K562 (cell line): ENCODE results near the gene LIPI. TPM values are rescaled to one million over a fixed set of nuclear protein-coding genes. Genes with fewer than 3 reads are reported as not detected.

Source experiments
- ATAC-seq: fragments of 200-7000 bp; cut with Tn5 transposase; 3 replicates; pipeline ENCODE4 v1.9.1; 2020; ENCODE audit warnings: moderate library complexity
- BruUV-seq: library from RNA; stranded (reverse); fragments of 400-500 nt; replicated peaks from 2 replicates; lab custom pipeline; 2021; lab: Mats Ljungman, UMichigan
- CTCF ChIA-PET: fragments of 300-600 bp; formaldehyde crosslinking; extraction: SDS; loops from one replicate; lab custom pipeline; 2021; ENCODE audit warnings: low intra/inter-chr PET ratio; lab: Yijun Ruan, JAX
- POLR2A ChIA-PET: fragments of 300-600, 350-650 bp; sonication (Branson Sonifier 250); formaldehyde crosslinking; extraction: SDS; loops from one replicate; lab custom pipeline; 2021; ENCODE audit warnings: antibody characterized with exemption, inconsistent platforms; lab: Yijun Ruan, JAX
- DNase-seq, 4 experiments: peaks; one replicate each; pipeline versions ENCODE4 v3.0.0 to v3.0.0-alpha.2; 2011 to 2018; ENCODE audit warnings: low spot score in 3 of 4, mixed read lengths in 3 of 4; ENCODE audit errors: extremely low read depth in 1 of 4
- FAIRE-seq: peaks from 2 replicates; lab custom pipeline; 2011; peaks lifted over from hg19 to GRCh38; lab: Jason Lieb, UNC
- H2AFZ ChIP-seq: 2 replicates; pipeline ENCODE4 v1.6.0; 2011; ENCODE audit warnings: low read depth, low read length, control low read depth, inconsistent platforms
- H3K27ac ChIP-seq: fragments of 200-600 bp; 3 replicates; pipeline ENCODE4 v1.8.0; 2011; ENCODE audit warnings: low read depth, mild to moderate bottlenecking, control low read depth, inconsistent platforms, low read length, moderate library complexity, mixed read lengths; ENCODE audit errors: extremely low read depth
- H3K27me3 ChIP-seq, 2 experiments: fragments of 300-600 bp in 1 of 2; 2 replicates in 1 of 2; 3 replicates in 1 of 2; pipeline versions ENCODE4 v1.6.0 to v1.8.0; 2011; ENCODE audit warnings: inconsistent platforms in 2 of 2, low read length in 2 of 2, mild to moderate bottlenecking in 1 of 2, mixed read lengths in 1 of 2, moderate library complexity in 1 of 2; ENCODE audit not compliant: control insufficient read depth in 2 of 2, insufficient read depth in 2 of 2
- H3K36me3 ChIP-seq: fragments of 300-600 bp; 3 replicates; pipeline ENCODE4 v1.8.0; 2011; ENCODE audit warnings: mild to moderate bottlenecking, low read length, inconsistent platforms; ENCODE audit not compliant: control insufficient read depth, insufficient read depth
- H3K4me1 ChIP-seq, 2 experiments: fragments of 200-600 bp in 1 of 2; replicated peaks in 1 of 2; 2 replicates in 1 of 2; 3 replicates in 1 of 2; pipeline versions ENCODE4 v1.5.1 to v1.8.0; 2011; ENCODE audit warnings: inconsistent platforms in 2 of 2, low read length in 2 of 2, mild to moderate bottlenecking in 1 of 2, mixed read lengths in 1 of 2, moderate library complexity in 1 of 2; ENCODE audit not compliant: control insufficient read depth in 2 of 2, insufficient read depth in 2 of 2
- H3K4me2 ChIP-seq: 2 replicates; pipeline ENCODE4 v1.6.1; 2011; ENCODE audit warnings: low read length, control low read depth, inconsistent platforms, mixed read lengths; ENCODE audit not compliant: insufficient read depth
- H3K4me3 ChIP-seq: fragments of 200-600 bp; sonication (generic), shearing (Covaris generic); 2 replicates; pipeline ENCODE4 v1.5.1; 2016; ENCODE audit warnings: control low read depth, inconsistent platforms
- H3K79me2 ChIP-seq: fragments of 200-600 bp; 3 replicates; pipeline ENCODE4 v1.8.0; 2011; ENCODE audit warnings: low read length, inconsistent platforms; ENCODE audit not compliant: control insufficient read depth, insufficient read depth
- H3K9ac ChIP-seq, 2 experiments: 2 replicates each; pipeline versions ENCODE4 v1.6.0 to v1.6.1; 2011; ENCODE audit warnings: low read depth in 2 of 2, low read length in 2 of 2, control low read depth in 1 of 2, inconsistent platforms in 1 of 2, mild to moderate bottlenecking in 1 of 2, mixed read lengths in 1 of 2; ENCODE audit not compliant: insufficient read depth in 1 of 2
- H3K9me1 ChIP-seq: one replicate; pipeline ENCODE4 v1.6.0; 2011; ENCODE audit warnings: inconsistent platforms, mild to moderate bottlenecking, low read length, moderate library complexity; ENCODE audit not compliant: control insufficient read depth, insufficient read depth
- H3K9me3 ChIP-seq: replicated peaks from 2 replicates; pipeline ENCODE4 v1.5.1; 2011; ENCODE audit warnings: low read depth, low read length, inconsistent platforms; ENCODE audit not compliant: control insufficient read depth, insufficient read depth
- H4K20me1 ChIP-seq: replicated peaks from 2 replicates; pipeline ENCODE4 v1.6.1; 2011; ENCODE audit warnings: low read length, inconsistent platforms, mixed read lengths; ENCODE audit not compliant: control insufficient read depth, insufficient read depth
- DDX20 ChIP-seq: fragments of 450-650 bp; IDR thresholded peaks from 2 replicates; pipeline ENCODE4 v1.6.1; 2016; ENCODE audit warnings: missing genetic modification characterization, low read depth, mild to moderate bottlenecking, missing compliant biosample characterization, moderate library complexity
- ELF4 ChIP-seq: fragments of 450-650 bp; formaldehyde crosslinking; IDR thresholded peaks from 2 replicates; pipeline ENCODE4 v1.4.0; 2022; ENCODE audit warnings: missing genetic modification characterization
- HDAC1 ChIP-seq, 2 experiments: fragments of 450-650 bp; IDR thresholded peaks; 2 replicates each; pipeline ENCODE4 v1.6.1; 2016 to 2017; ENCODE audit warnings: inconsistent platforms in 1 of 2, mild to moderate bottlenecking in 1 of 2, moderate library complexity in 1 of 2
- HDGF ChIP-seq: fragments of 450-650 bp; IDR thresholded peaks from 2 replicates; pipeline ENCODE4 v1.6.1; 2016
- LARP7 ChIP-seq: fragments of 450-650 bp; IDR thresholded peaks from 2 replicates; pipeline ENCODE4 v1.6.1; 2016
- MBD1 ChIP-seq: fragments of 250-450 bp; sonication (Bioruptor Pico); IDR thresholded peaks from 2 replicates; pipeline ENCODE4 v1.8.0; 2022; ENCODE audit warnings: inconsistent platforms
- NR3C1 ChIP-seq: sonication (generic); formaldehyde crosslinking; IDR thresholded peaks from 2 replicates; pipeline ENCODE4 v1.8.1; 2022; ENCODE audit warnings: missing genetic modification reagents
- RBM17 ChIP-seq: fragments of 200-400 bp; formaldehyde crosslinking; IDR thresholded peaks from 2 replicates; pipeline ENCODE4 v1.6.1; 2017; ENCODE audit warnings: low read depth, mild to moderate bottlenecking, low read length, borderline replicate concordance
- THRB ChIP-seq: fragments of 450-650 bp; formaldehyde crosslinking; conservative IDR thresholded peaks from 2 replicates; pipeline ENCODE4 v1.4.0; 2022; ENCODE audit warnings: mild to moderate bottlenecking, missing genetic modification characterization
- ZNF778 ChIP-seq: fragments of 450-650 bp; formaldehyde crosslinking; IDR thresholded peaks from 2 replicates; pipeline ENCODE4 v1.4.0; 2020; ENCODE audit warnings: mild to moderate bottlenecking, moderate library complexity
- WGBS: fragments of 100-300 bp; shearing (Covaris generic); methylation state at CpG from one replicate; pipeline ENCODE4 v1.1.6; 2016; ENCODE audit warnings: low coverage, mixed read lengths; ENCODE audit not compliant: insufficient coverage; ENCODE audit errors: missing lambda C conversion rate; 5-methylcytosine and 5-hydroxymethylcytosine counted together
- in situ Hi-C: fragments of 300-500 bp; cut with MboI; formaldehyde crosslinking; loops from 4 replicates; pipeline ENCODE4 v1.15.0; 2018; ENCODE audit warnings: inconsistent platforms, mixed read lengths
- intact Hi-C: fragments of 100-400 bp; cut with micrococcal nuclease; formaldehyde crosslinking; loops from 2 replicates; pipeline ENCODE4 v1.14.2; 2022
- polyA plus RNA-seq, 8 experiments: library from polyadenylated mRNA; depleted of rRNA in 4 of 8; stranded (reverse) in 5 of 8; unstranded in 3 of 8; fragments of >200 nt; fragmentation: Nextera tagmentation in 2 of 8; fragmentation: Illumina TruSeq in 1 of 8; extraction: Ambion mirVana in 2 of 8; extraction: Trizol in 1 of 8; gene quantifications; 2 replicates each; pipeline versions ENCODE4 v1.2.1 to v1.2.3, GENCODE V29; 2011 to 2014; ENCODE audit warnings: inconsistent platforms in 1 of 8, missing spikeins in 1 of 8
- total RNA-seq, 7 experiments: library from RNA; depleted of rRNA in 6 of 7; stranded (reverse); fragments of >200 nt in 6 of 7; fragmentation: Illumina TruSeq in 2 of 7; extraction: Trizol in 2 of 7; gene quantifications; 2 replicates each; pipeline versions ENCODE4 v1.2.1 to v1.2.3, GENCODE V29; 2011 to 2021; ENCODE audit warnings: low replicate concordance in 1 of 7
- TF ChIP-seq, protein P1 (sequence below): fragments of 450-650 bp; formaldehyde crosslinking; IDR thresholded peaks from 2 replicates; pipeline ENCODE4 v1.4.0; 2022; ENCODE audit warnings: missing genetic modification characterization

The LIPI gene
- total and polyA plus RNA-seq, 9 of the 15 experiments (the other 6 are each of a cell fraction or from before 2014, with no cell fraction given), result not detected

DNA sequence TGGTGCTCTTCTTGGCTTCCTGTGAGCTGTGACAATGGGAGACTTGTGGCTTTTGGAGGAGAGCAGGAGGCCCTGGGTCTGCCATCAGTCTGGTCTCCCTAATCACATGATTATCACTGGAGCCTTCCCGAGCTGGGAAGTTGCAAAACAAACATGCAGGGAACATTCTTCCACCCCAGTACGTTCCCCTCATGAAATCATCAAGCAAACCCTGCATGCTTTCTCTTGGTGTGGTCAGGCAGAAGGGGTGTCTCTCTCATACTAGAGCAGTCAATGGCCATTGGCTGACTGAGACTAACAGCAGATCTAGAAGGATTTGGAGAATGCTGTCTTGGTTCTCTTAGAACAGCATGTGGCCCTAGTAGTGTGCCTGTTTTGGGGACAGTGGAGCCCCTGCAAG lies 111.2 kb downstream of the LIPI start (continued):
- TF ChIP-seq RBM17, result no peak
- no peak for TF ChIP-seq DDX20 (tag)
- TF ChIP-seq LARP7, result no peak
- TF ChIP-seq MBD1 (CRISPR knock-in tag), result no peak
- TF ChIP-seq, all 486 proteins: peak for 0

DNA sequence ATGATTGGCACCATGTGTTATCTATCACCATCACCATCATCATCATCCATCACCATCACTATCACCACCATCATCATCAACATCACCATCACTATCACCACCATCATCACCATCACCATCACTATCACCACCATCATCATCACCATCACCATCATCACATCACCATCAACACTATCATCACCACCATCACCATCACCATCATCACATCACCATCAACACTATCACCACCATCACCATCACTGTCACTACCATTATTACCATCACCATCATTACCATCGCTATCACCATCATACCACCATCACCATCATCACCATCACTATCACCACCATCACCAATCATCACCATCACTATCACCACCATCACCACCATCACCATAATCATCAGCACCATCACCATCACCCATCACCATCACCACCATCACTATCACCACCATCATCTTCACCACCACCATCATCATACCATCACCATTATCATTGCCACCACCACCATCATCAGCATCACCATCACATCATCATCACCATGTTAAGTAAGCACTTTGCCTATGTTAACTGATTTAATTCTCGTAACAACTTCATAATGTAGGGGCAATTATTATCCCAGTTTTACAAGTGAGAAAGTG lies 112.8 kb downstream of the LIPI start:
- no peaks in the 10 kb centered on the region for H3K4me1 ChIP-seq
- TF ChIP-seq HDGF (0 out of 2 replicates have a peak, but pooled peaks have one; percentile 28), HDAC1 (IDR thresholded peaks at IDR 0.05) (0 out of 4 replicates have a peak, but pooled peaks of 1 of the 2 experiments have one; percentile 39), ZNF778 (no peak), ELF4 (CRISPR knock-in tag) (peak; percentile 45; the same call in 1 of the 2 replicates), THRB (CRISPR knock-in tag) (0 out of 2 replicates have a peak, but pooled peaks have one; percentile 25), LARP7 (0 out of 2 replicates have a peak, but pooled peaks have one; percentile 26), NR3C1 (no peak)
- TF ChIP-seq, protein P1, sequence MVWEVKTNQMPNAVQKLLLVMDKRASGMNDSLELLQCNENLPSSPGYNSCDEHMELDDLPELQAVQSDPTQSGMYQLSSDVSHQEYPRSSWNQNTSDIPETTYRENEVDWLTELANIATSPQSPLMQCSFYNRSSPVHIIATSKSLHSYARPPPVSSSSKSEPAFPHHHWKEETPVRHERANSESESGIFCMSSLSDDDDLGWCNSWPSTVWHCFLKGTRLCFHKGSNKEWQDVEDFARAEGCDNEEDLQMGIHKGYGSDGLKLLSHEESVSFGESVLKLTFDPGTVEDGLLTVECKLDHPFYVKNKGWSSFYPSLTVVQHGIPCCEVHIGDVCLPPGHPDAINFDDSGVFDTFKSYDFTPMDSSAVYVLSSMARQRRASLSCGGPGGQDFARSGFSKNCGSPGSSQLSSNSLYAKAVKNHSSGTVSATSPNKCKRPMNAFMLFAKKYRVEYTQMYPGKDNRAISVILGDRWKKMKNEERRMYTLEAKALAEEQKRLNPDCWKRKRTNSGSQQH (CRISPR knock-in tag), result peak; percentile 46; the same call in 1 of the 2 replicates
- intact Hi-C loops, result no loop called here
- no peak overlapping the region for H2AFZ ChIP-seq
- in situ Hi-C loops, result no loop called here
- 46% methylated on average over 2 of the region's 2 CpGs for WGBS
- H3K4me2 ChIP-seq, result no peak overlapping the region
- ChIA-PET CTCF (no interaction called here), POLR2A (no interaction called here)
- DNase-seq (no peak), FAIRE-seq (peak; percentile 90), ATAC-seq (no peak)
- no peaks in the 10 kb centered on the region for H3K79me2 ChIP-seq
- no peaks in the 10 kb centered on the region for H3K27me3 ChIP-seq
- 0 out of 3 replicates have a peak, but pooled peaks cover 2% of the 10 kb centered on the region for H3K36me3 ChIP-seq
- no peaks in the 10 kb centered on the region for H4K20me1 ChIP-seq
- H3K9me3 ChIP-seq, result no peaks in the 10 kb centered on the region
- H3K9ac ChIP-seq, result no peak overlapping the region
- BruUV-seq, result no TSS peak
- no peaks in the 10 kb centered on the region for H3K9me1 ChIP-seq
- H3K4me3 ChIP-seq, result no peak overlapping the region
- H3K27ac ChIP-seq, result no peak overlapping the region
